NCI-H2107 treated with DMSO at 0.1 percent for 48 hours (cell line): Measurements from ENCODE around the gene NEGR1.
"Not testable (repeated sequence)": the region's sequence is repeated elsewhere in the genome, so short reads cannot be mapped to it uniquely, and the experiment has no call there.

Experiments used
- DNase-seq: peaks from one replicate; lab custom pipeline; 2025; ENCODE audit not compliant: unreplicated experiment; lab: John Stamatoyannopoulos, UW

Gene NEGR1

GRCh38 chr1:71956613-71957285 is 325.6 kb downstream of the NEGR1 start:
- no peak for DNase-seq

GRCh38 chr1:71950579-71950978 is 331.8 kb downstream of the NEGR1 start:
- no peak for DNase-seq

- DNase-seq, result no peak
These were observed 332.7 kb downstream of the NEGR1 start for GRCh38 chr1:71949681-71950080.

GRCh38 chr1:71948561-71948960 is 333.8 kb downstream of the NEGR1 start:
- no peak for DNase-seq

- no peak for DNase-seq
These were observed 338.3 kb downstream of the NEGR1 start for GRCh38 chr1:71944006-71944405.

DNA sequence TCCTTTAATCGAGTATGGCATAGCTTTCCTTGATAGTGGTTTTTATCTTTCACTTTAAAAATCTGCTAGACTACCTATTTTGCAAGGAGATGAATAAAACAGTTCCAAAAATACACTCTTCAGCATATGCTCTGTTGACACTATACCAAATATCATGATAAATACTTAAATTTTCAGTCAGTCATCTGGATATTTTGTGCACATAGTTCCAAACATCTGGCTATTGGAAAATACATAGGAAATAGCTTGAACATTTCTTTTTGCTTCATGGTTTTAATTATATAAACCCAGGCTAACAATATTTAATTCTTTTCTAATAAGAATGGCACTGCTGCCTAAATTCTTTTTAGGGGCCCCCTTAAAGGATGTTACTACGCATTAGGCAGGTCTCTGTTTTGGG is 342.1 kb downstream of the NEGR1 start:
- no peak for DNase-seq

GRCh38 chr1:71930511-71930910 is 351.8 kb downstream of the NEGR1 start:
- no peak for DNase-seq

GRCh38 chr1:71921935-71922559 is 360.3 kb downstream of the NEGR1 start:
- no peak for DNase-seq

GRCh38 chr1:71921204-71921603 is 361.1 kb downstream of the NEGR1 start:
- no peak for DNase-seq

GRCh38 chr1:71920556-71920955 is 361.8 kb downstream of the NEGR1 start:
- DNase-seq, result no peak

DNA sequence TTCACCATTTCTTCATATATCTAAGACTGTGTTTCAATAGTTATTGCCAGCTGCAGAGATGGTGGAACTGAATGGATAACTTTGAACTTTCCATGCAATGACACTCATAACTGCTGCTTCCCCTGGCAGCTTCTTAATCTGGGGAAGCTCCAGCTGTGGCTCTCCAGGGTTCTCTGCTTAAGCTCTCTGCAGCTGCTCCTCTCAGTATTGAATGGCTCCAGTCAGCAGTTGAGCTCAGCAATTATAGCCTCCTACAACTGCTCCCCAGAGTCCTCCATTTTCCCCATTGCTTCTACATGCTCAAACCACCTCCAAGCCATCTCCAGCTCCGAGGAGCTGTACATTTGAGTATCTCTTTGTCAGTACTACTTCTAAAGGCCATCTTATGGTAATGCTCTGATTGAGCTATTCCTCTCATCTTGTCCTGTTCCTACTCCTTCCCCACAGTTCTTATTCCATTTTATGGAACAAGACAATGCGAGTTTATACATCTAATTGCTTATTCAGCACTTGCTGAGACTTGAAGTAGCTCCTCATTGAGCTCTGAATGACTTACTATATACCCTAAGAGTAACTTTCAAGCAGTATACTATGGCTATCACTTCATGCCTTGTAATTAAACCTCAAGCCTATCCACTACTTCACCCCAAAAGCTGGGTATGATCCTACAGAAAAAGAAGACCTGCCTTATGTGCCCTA is 362.4 kb downstream of the NEGR1 start:
- no peak for DNase-seq

GRCh38 chr1:71918630-71919029 is 363.7 kb downstream of the NEGR1 start:
- DNase-seq, result no peak

DNA sequence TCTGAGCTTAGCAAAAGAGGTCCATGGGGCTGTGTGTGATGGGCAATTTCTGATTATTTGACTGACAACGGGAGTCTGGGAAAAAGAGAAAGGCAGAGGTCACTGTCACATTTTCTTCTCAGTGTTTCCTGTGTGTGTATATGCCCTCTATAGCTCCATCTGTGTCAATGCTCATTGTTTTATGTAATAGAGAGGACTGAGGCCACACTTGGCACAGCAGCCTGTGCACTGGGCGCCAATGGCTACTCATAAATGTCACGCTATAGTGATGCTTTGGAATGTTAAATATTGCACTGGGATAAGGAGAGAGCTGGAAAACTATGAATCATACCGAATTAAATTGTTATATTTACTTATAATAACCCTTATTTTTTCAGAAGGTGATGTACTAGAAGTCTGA is 365.4 kb downstream of the NEGR1 start:
- no peak for DNase-seq

- DNase-seq, result no peak
These were observed 367.7 kb downstream of the NEGR1 start for GRCh38 chr1:71914626-71915025.

GRCh38 chr1:71908871-71909390 is 373.4 kb downstream of the NEGR1 start:
- no peak for DNase-seq

GRCh38 chr1:71908303-71908702 is 374.0 kb downstream of the NEGR1 start:
- DNase-seq, result no peak

DNA sequence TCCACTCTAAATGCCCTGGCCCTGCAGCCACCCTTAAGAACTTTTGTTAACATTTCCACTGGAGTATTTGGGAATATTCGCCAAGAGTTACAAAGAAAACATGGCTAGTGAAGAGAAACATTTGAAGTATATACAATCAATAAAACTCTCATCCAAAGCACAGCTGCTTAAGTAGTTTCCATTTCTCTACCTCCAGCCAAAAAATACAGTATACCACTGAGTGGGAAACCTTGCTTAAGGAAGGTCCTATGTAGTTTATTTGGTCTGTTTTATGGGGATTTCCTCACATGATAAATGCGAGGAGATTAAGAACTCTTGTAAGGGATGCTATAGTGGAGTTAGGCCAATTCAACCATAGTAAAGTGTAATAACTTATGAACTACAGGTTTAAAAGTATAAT is 382.5 kb downstream of the NEGR1 start:
- no peak for DNase-seq

DNA sequence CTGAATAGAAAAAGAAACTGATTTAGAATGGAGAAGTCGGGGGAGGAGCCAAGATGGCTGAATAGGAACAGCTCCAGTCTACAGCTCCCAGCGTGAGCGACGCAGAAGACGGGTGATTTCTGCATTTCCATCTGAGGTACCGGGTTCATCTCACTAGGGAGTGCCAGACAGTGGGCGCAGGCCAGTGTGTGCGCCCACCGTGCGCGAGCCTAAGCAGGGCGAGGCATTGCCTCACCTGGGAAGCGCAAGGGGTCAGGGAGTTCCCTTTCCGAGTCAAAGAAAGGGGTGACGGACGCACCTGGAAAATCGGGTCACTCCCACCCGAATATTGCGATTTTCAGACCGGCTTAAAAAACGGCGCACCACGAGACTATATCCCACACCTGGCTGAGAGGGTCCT is 394.2 kb downstream of the NEGR1 start:
- DNase-seq, result not testable (repeated sequence)

GRCh38 chr1:71885171-71885570 is 397.2 kb downstream of the NEGR1 start:
- no peak for DNase-seq

DNA sequence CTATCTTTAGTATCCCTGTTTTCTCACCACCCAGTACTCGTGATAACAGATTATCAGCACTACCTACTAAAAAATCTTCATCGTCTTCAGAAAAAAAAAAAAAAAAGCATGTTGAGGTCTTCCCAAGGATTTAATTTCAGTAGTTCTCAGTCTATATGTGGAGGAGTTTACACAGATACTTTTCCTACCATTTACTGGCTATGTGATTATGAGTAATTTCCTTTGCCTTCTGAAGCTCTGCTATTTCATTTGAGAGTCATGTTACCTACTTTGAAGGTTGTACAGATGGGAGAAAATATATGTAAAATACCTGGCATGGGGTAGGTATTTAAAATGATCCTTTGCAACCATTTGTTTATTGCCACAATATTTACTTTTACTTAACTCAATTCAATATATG is 399.7 kb downstream of the NEGR1 start:
- DNase-seq, result no peak

- no peak for DNase-seq
These were observed 400.1 kb downstream of the NEGR1 start for GRCh38 chr1:71882226-71882625.

DNA sequence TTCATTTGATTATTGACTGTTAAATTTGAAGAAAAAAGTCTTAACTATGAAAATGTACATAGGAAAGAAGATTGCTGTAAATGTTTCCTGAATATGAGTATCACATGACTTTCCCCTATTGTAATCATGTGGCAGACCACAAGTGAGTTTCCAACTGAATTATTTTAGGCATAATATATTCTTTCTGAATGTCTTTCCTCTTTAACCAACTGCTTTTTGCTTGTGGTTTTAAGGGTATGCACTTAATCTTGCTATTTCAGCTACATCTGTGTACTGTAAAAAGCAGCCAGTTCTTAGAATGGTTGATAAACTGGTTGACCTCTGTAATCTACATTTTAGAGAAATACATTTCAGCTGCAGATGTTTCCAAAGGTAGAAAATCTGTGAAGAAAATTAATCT is 400.7 kb downstream of the NEGR1 start:
- no peak for DNase-seq
